Measurements from ENCODE around the gene ZG16. TPM values are rescaled to one million over a fixed set of nuclear protein-coding genes. Genes with fewer than 3 reads are reported as not detected.
A peak's percentile ranks its signal among the peaks of the same experiment; 100 is the strongest.

The ZG16 gene
- total RNA-seq, 1 donor from 2014 or later, result not detected

- H3K4me3 Mint-ChIP-seq (ENCODE audit: unreplicated experiment), result no peak overlapping the region
- no peaks in the 10 kb centered on the region for H3K27me3 Mint-ChIP-seq (ENCODE audit: unreplicated experiment)
- TF ChIP-seq, protein P1, sequence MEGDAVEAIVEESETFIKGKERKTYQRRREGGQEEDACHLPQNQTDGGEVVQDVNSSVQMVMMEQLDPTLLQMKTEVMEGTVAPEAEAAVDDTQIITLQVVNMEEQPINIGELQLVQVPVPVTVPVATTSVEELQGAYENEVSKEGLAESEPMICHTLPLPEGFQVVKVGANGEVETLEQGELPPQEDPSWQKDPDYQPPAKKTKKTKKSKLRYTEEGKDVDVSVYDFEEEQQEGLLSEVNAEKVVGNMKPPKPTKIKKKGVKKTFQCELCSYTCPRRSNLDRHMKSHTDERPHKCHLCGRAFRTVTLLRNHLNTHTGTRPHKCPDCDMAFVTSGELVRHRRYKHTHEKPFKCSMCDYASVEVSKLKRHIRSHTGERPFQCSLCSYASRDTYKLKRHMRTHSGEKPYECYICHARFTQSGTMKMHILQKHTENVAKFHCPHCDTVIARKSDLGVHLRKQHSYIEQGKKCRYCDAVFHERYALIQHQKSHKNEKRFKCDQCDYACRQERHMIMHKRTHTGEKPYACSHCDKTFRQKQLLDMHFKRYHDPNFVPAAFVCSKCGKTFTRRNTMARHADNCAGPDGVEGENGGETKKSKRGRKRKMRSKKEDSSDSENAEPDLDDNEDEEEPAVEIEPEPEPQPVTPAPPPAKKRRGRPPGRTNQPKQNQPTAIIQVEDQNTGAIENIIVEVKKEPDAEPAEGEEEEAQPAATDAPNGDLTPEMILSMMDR (IDR thresholded peaks at IDR 0.05), result no peak
- no peak for DNase-seq (ENCODE audit: extremely low spot score, unreplicated experiment)
- peak overlapping the region; percentile 89 for H3K27ac Mint-ChIP-seq (ENCODE audit: unreplicated experiment)
- peaks cover 42% of the 10 kb centered on the region for H3K4me1 Mint-ChIP-seq (ENCODE audit: unreplicated experiment)
- H3K9me3 Mint-ChIP-seq (ENCODE audit: unreplicated experiment), result no peaks in the 10 kb centered on the region
- H3K36me3 Mint-ChIP-seq (ENCODE audit: unreplicated experiment), result peaks cover 6% of the 10 kb centered on the region
These were observed 48.3 kb downstream of the ZG16 start for GRCh38 chr16:29826342-29826695.

GRCh38 chr16:29830774-29831173 lies 52.7 kb downstream of the ZG16 start:
- Mint-ChIP-seq H3K36me3 (ENCODE audit: unreplicated experiment) (peaks cover 25% of the 10 kb centered on the region), H3K27me3 (ENCODE audit: unreplicated experiment) (no peaks in the 10 kb centered on the region), H3K9me3 (ENCODE audit: unreplicated experiment) (no peaks in the 10 kb centered on the region), H3K4me3 (ENCODE audit: unreplicated experiment) (no peak overlapping the region), H3K4me1 (ENCODE audit: unreplicated experiment) (peaks cover 3% of the 10 kb centered on the region), H3K27ac (ENCODE audit: unreplicated experiment) (no peak overlapping the region)
- no peak for DNase-seq (ENCODE audit: extremely low spot score, unreplicated experiment)
- TF ChIP-seq, protein P1 (IDR thresholded peaks at IDR 0.05), result no peak

DNA sequence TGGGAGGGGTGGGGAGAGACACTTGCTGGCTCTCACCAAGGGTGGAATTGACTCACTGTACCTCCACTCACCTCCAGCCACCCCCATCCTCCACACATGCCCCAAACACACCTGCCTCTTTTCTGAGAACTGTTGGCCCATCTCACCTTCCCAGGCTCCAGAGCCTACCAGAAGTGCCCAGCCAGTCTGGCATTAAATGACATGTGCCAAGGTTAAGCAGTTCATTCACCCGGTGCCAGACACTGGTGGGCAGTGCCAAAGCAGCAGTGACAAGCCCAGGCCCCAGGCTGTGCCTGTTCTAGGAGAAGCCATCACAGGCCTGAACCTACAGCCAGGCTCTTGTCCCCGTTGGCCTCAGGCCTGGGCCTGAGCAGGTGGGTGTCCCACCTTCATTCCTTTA lies 53.4 kb downstream of the ZG16 start:
- Mint-ChIP-seq H3K4me3 (ENCODE audit: unreplicated experiment) (no peak overlapping the region), H3K9me3 (ENCODE audit: unreplicated experiment) (no peaks in the 10 kb centered on the region), H3K36me3 (ENCODE audit: unreplicated experiment) (peaks cover 27% of the 10 kb centered on the region), H3K27me3 (ENCODE audit: unreplicated experiment) (no peaks in the 10 kb centered on the region), H3K27ac (ENCODE audit: unreplicated experiment) (no peak overlapping the region), H3K4me1 (ENCODE audit: unreplicated experiment) (peaks cover 2% of the 10 kb centered on the region)
- TF ChIP-seq, protein P1 (IDR thresholded peaks at IDR 0.05), result no peak
- DNase-seq (ENCODE audit: extremely low spot score, unreplicated experiment), result no peak

Other genes starting within 250 kb of the ZG16 start
- gene SPN, start 115.0 kb upstream of the ZG16 start, total RNA-seq, result not detected in 2 replicates
- 23.5 and 30.1 TPM in 2 replicates for gene QPRT, start 99.1 kb upstream of the ZG16 start, total RNA-seq
- gene C16orf54, start 32.3 kb upstream of the ZG16 start, total RNA-seq, result not detected in 2 replicates
- 20.0 and 23.0 TPM in 2 replicates for gene KIF22, start 12.5 kb downstream of the ZG16 start, total RNA-seq
- gene MAZ, start 28.3 kb downstream of the ZG16 start, total RNA-seq, result 304 and 305 TPM in 2 replicates
- gene PRRT2, start 33.9 kb downstream of the ZG16 start, total RNA-seq, result 8.8 and 13.4 TPM in 2 replicates
- 26.4 and 29.1 TPM in 2 replicates for gene PAGR1, start 37.9 kb downstream of the ZG16 start, total RNA-seq
- 150 and 157 TPM in 2 replicates for gene MVP, start 42.2 kb downstream of the ZG16 start, total RNA-seq
- gene CDIPT, start 85.0 kb downstream of the ZG16 start, total RNA-seq, result 104 and 108 TPM in 2 replicates
- gene SEZ6L2, start 121.3 kb downstream of the ZG16 start, total RNA-seq, result 17.6 and 19.3 TPM in 2 replicates
- gene ASPHD1, start 122.2 kb downstream of the ZG16 start, total RNA-seq, result 1.0 and 1.2 TPM in 2 replicates
- 20.5 and 22.3 TPM in 2 replicates for gene KCTD13, start 148.0 kb downstream of the ZG16 start, total RNA-seq
- gene TMEM219, start 183.8 kb downstream of the ZG16 start, total RNA-seq, result 119 and 139 TPM in 2 replicates
- 44.4 and 48.8 TPM in 2 replicates for gene TAOK2, start 195.6 kb downstream of the ZG16 start, total RNA-seq
- 11.5 and 12.5 TPM in 2 replicates for gene HIRIP3, start 217.4 kb downstream of the ZG16 start, total RNA-seq
- 72.4 and 77.0 TPM in 2 replicates for gene INO80E, start 218.0 kb downstream of the ZG16 start, total RNA-seq
- gene DOC2A, start 232.8 kb downstream of the ZG16 start, total RNA-seq, result 1.3 TPM in 2 replicates
- not detected in 2 replicates for gene C16orf92, start 244.9 kb downstream of the ZG16 start, total RNA-seq